ENCODE results near the gene RUBCNL.
"Not testable (repeated sequence)": the region's sequence is repeated elsewhere in the genome, so short reads cannot be mapped to it uniquely, and the experiment has no call there.

RUBCNL gene

GRCh38 chr13:46372938-46373337 is 14.1 kb downstream of the RUBCNL start:
- DNase-seq: not testable (repeated sequence)

- no peak for DNase-seq
Measured at GRCh38 chr13:46372071-46372470, 15.0 kb downstream of the RUBCNL start.

DNA sequence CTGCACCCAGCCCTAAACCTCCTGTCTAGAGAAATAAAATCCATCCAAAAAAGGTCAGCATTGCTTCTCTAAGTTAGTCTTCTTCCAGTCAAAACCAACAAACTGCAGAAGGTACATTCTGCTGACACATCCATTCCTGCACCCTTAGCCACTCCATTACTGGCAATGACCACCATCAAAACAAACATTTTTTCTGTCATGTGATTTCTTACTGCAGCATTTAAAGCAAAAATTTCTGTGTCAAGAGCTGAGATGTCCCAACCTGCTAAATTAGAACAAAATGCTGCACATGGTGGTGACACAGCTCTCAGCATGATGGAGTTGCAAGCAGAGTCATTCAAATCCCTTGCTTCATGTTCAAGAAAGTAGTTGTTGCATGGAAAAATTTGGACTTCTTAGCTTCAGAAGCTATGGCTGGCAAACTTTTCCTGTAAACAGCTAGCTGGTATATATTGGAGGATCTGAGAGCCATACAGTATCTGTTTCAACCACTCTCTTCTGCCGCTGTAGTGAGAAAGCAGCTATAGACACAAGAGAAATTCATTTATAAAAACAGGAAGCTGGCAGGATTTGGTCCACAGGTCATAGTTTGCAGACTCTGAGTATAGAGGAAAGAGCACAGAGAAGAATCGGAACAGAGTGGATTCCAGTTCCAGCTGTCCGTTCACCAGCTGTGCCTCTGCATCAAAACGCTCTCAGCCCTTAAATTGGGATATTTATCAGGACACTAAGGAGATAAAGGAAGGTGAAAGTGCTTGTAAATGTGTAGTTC is 17.4 kb downstream of the RUBCNL start:
- DNase-seq: no peak

GRCh38 chr13:46367617-46368327 is 19.3 kb downstream of the RUBCNL start:
- no peak for DNase-seq

- no peak for DNase-seq
Measured at GRCh38 chr13:46361276-46361934, 25.6 kb downstream of the RUBCNL start.

- DNase-seq: no peak
Measured at GRCh38 chr13:46360604-46361003, 26.4 kb downstream of the RUBCNL start.

DNA sequence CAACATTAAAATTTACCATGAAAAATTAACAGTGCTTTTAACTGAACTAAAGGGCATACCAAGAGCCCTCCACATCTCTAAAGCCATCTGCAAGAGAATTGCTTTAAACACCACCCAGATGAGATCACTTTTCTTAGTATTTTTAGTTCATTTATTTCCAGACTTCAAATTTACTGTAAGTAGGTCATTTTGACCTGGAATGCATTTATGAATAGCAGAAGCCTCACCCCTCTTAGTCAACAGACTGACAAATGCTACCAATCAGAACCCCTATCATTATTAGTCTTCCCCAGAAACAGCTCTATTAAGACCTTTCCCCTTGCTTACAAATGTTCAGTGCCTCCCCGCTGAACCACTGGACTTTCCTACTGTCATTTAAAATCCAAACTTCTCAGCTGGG is 27.3 kb downstream of the RUBCNL start:
- DNase-seq: no peak

DNA sequence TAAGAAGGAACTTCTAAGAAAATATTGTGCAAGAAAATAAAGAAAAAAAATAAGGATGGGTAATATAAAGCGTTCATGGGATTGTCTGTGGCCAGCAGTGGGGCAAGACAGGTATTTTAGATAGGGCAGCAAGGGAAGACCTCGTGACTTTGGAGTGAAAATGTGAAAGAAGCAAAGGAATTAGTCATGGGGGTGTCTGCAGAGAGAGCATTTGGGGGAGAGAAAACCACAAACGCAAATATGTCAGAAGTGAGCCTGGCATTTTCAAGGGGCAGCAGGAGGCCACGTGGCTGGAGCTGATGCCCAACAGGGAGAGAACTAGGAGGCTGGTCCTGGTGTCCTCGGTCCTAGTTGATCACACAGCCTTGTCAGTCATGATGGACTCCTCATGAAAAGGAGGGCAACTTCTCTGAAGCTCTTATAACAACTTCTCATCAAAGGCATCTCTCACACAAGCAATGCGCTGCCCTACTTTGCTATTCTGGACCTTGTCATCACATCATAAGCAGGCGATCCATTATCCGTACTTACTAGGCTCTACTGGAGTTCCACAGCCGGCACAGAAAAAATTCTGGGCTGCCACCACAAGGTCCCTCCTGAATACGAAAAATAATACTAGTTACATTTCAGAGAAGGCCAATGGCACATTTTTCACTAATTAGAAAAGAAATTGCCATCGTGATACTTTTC is 31.0 kb downstream of the RUBCNL start:
- DNase-seq: no peak

DNA sequence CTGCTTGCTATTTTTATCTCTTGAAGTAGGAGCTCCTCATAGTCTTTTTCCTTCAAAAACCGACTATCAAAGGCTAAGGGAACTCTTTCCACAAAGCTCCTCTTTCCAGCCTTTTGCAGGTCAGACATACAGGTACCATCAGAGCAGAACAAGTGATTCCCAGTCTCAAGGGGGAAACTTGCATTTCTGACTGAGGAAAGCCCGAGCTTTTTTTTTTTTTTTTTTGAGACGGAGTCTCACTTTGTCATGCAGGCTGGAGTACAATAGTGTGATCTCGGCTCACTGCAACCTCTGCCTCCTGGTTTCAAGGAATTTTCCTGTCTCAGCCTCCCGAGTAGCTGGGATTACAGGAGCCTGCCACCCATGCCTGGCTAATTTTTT is 32.0 kb downstream of the RUBCNL start:
- DNase-seq: no peak

DNA sequence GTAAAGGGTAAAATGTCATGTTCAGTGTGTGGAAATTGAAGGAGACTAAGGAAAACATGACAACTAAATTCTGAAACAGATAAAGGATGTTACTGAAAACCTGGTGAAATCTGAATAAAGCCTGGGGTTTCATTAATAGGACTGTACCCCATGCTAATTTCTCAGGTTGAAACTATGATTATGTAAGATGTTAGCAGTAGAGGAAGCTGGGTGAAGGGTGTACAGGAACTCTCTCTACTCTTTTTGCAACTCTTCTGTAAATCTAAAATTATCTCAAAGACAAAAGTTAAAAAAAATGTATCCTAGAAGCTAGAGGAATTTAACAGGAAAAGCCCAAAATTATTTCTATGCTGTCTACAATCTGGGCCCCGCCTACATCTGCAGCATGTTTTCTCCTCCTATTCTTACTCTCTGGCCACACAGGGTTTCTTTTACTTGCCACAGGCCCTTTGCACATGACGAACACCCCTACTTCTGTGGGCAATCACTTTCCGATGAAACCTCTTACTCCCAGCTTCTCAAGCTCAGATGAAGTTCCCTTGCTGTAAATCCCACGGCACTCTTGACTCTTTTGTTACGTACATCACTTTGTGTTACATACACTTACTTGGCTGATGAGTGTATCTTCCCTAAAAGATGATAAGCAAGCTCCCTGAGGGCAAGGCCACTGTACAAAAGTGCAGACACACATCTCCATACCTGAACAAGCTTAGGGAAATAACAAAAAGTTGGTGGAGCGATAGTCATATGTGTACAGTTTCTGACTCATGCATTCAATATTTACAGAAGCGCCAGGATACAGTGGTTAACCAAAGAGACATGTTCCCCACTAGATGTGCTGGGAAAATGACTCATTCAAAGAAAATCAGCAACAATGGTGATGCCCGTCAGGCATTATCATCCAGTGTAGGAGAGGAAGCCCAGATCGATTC is 32.6 kb downstream of the RUBCNL start:
- DNase-seq: no peak

DNA sequence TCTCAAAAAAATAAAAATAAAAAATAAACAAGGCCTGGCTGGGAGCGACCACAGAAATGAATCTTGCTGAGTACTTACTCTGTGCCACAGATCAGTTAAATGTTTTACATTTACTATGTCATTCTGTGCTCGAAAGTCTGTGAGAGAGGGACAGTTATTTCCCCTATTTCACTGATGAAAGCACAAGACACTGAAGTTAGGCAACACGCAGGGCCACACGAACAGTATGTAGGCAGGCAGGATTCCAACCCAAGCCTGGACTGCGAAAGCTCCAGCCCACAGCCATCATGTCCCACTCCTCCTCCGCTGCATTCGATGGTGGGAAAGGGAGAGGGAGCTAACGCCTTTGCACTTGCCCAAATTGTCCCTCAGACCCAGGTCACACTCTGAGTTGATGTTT is 34.2 kb downstream of the RUBCNL start:
- DNase-seq: no peak

GRCh38 chr13:46350003-46350402 is 37.0 kb downstream of the RUBCNL start:
- no peak for DNase-seq

DNA sequence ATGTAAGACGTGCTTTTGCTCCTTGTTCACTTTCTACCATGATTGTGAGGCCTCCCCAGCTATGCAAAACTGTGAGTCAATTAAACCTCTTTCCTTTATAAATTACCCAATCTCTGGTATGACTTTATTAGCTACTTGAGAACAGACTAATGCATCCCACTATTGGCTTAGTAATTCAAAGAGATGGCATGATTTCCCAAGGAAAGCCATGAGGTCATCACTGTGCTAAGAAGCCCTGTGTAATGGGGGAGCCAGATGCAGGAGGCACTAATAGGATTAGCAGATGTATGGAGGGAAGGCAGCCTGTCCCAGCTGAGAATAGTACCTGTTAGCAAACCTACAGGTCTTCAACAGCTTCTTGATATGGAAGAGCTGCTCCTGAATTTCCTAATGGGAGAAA is 38.1 kb downstream of the RUBCNL start:
- no peak for DNase-seq

- DNase-seq: no peak
Measured at GRCh38 chr13:46347277-46347676, 39.8 kb downstream of the RUBCNL start.

DNA sequence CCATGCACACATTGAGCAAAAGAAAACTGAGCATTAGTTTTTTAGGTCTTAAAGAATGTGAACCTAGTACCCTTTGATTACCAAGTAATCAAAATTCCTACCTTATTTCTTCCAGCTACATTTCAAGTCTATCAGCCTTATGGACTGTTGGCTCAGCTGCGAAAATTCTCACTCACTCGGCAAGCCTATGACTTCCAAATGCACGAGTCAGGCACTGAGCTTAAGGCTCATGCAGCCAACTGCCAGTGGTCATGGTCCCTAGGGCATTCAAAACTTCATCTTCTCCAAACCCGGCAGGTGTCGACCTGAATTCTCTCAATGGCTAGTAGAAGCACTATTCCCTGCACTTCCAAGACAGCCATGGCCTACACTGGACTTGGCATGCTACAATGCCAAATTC is 41.2 kb downstream of the RUBCNL start:
- no peak for DNase-seq

- no peak for DNase-seq
Measured at GRCh38 chr13:46345398-46345797, 41.7 kb downstream of the RUBCNL start.

DNA sequence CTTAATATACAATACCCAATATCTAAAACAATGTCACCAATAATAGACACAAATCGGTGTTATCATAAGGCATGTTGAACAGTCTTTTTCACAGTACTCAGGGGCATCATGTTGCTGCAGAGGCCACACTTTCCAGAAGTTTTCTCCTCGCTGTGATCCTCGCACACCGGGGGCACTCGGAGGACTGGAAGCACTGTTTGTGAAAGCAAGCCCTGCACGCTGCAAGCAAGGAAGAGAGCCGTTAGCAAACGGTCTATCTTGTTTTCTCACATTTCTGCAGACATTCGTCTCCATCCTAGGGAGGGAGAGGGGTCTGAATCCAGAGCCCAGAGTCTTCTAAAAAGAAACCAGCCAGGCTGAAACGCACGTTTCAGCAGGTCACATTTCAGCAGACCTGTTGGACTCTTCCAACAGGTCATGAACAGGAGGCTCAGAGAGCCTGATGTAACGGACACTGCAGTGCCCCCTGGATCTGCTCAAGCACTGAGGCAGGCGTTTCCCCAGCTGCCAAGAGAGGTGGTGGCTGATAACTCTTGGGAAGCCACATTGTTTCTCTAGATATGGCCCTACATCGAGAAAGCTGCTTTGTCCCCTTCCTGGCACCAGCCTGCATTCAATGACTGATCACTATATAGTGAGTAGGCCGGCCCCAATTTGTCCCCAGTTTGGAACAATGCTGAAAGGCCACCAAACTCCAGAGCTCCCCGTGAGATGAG is 43.6 kb downstream of the RUBCNL start:
- no peak for DNase-seq

DNA sequence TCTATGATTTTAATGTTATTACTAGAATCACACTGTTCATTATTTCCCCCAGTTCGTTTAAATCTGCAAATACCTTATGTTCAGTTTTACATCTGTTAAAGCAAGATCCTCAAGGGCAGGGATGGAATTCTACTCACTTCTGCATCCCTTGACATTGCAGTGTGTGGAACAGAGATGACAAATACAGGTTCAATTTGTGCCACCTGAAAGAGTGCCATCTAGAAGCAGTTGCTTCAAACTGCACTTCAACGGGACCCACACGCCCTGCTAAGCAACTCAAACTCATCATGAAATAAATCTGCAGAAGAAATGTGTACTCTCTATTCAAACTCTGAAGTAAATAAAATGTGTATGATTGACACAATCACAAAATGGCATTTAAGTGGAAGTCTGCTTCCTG is 44.5 kb downstream of the RUBCNL start:
- DNase-seq: no peak

DNA sequence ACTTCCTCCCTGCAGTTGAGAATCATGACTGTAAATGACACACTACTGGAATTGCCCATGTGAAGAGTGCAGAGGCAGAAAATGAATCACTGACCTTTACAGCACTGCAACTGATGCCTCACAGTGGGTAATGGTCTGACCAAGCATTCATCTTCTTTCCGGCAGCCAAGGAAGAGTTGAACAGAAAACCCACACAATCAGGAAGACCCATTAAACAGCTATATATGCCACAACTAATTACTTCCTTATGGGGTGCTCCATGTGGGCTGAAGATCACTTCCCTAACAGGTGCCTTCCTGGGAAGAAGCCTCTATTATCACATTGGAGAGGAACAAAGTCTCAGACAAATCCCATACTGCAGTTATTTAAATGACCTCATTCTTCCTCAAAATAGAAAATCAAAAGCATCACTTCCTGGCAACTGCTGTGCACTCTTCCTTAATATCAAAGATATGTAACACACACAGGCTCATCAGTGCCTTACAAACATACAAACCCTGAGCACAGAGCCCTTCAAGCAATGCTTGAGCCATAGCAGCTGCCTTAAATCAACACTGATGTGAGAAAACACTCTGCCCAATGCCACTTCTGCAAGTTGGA is 45.8 kb downstream of the RUBCNL start:
- no peak for DNase-seq

DNA sequence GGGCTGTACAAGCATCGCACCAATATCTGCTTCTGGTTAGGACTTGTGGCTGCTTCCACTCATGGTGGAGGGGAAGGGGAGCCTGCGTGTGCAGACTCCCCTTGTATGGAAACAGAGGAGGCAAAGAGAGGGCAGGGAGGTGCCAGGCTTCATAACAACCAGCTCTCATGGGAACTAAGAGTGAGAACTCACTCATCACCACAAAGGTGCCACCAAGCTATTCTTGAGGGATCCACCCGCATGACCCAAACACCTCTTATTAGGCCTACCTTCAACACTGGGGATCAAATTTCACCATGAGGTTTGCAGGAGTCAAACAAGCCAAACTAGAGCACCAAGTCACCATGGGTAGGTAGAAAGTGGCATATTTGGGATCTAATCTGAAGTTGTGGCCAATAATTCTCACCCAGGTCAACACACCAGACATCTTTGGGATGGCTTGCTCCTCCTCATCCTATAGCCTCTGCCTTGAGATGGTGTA is 46.4 kb downstream of the RUBCNL start:
- DNase-seq: no peak

GRCh38 chr13:46340011-46340410 is 47.0 kb downstream of the RUBCNL start:
- no peak for DNase-seq
